Heart right ventricle (tissue), 16 donors: ENCODE measurements around the gene EPS8L3. TPM values are rescaled to one million over a fixed set of nuclear protein-coding genes. Genes with fewer than 3 reads are reported as not detected.

Source experiments
- ATAC-seq, 8 donors: fragments of 200-7000 bp; cut with Tn5 transposase; one replicate each; pipeline ENCODE4 v1.9.1; 2020; ENCODE audit warnings: mild to moderate bottlenecking in 8 of 8, moderate library complexity in 8 of 8, moderate number of reproducible peaks in 1 of 8
- DNase-seq, 2 donors: peaks; one replicate each; pipeline ENCODE4 v3.0.0-alpha.2; 2020
- H3K27ac ChIP-seq, 10 donors: fragments of 200-600 bp; sonication (generic) in 2 of 10; one replicate each; pipeline versions ENCODE4 v1.5.0 to v1.8.0; 2020 to 2022; ENCODE audit warnings: mild to moderate bottlenecking in 3 of 10
- H3K27me3 ChIP-seq, 7 donors: fragments of 200-600 bp; one replicate each; pipeline ENCODE4 v1.8.0; 2021 to 2022; ENCODE audit warnings: mild to moderate bottlenecking in 2 of 7
- H3K36me3 ChIP-seq, 9 donors: fragments of 200-600 bp; sonication (generic) in 1 of 9; one replicate each; pipeline versions ENCODE4 v1.5.0 to v1.8.0; 2020 to 2022; ENCODE audit warnings: mild to moderate bottlenecking in 2 of 9
- H3K4me1 ChIP-seq, 9 donors: fragments of 200-600 bp; sonication (generic) in 1 of 9; one replicate each; pipeline versions ENCODE4 v1.5.0 to v1.8.0; 2020 to 2022; ENCODE audit warnings: mild to moderate bottlenecking in 4 of 9
- H3K4me3 ChIP-seq, 10 donors: fragments of 200-600 bp; sonication (generic) in 2 of 10; one replicate each; pipeline versions ENCODE4 v1.5.0 to v1.8.0; 2020 to 2022; ENCODE audit warnings: mild to moderate bottlenecking in 7 of 10, moderate library complexity in 2 of 10
- H3K9me3 ChIP-seq, 11 donors: fragments of 200-600 bp in 10 of 11; sonication (generic) in 2 of 11; one replicate each; pipeline versions ENCODE4 v1.5.0 to v1.8.0; 2013 to 2022; ENCODE audit warnings: mild to moderate bottlenecking in 2 of 11, control low read depth in 1 of 11, moderate library complexity in 1 of 11
- CTCF ChIP-seq, 9 donors: fragments of 200-600 bp; sonication (generic) in 2 of 9; IDR thresholded peaks; one replicate each; pipeline versions ENCODE4 v1.5.0 to v1.8.0; 2021 to 2022; ENCODE audit warnings: antibody characterized with exemption in 9 of 9, mild to moderate bottlenecking in 5 of 9, moderate library complexity in 1 of 9
- WGBS, 2 donors: extraction: QIAGEN DNeasy Blood & Tissue Kit; methylation state at CpG; one replicate each; pipeline ENCODE4 v1.1.7; 2013; ENCODE audit warnings: inconsistent platforms in 1 of 2; 5-methylcytosine and 5-hydroxymethylcytosine counted together
- intact Hi-C, 10 donors: fragments of 100-400 bp; cut with DNase I; formaldehyde crosslinking; loops; one replicate each; pipeline versions ENCODE4 v1.11.1 to v1.14.2; 2022
- polyA plus RNA-seq, 2 donors: library from polyadenylated mRNA; stranded (reverse); fragments of 200-250 nt; gene quantifications; one replicate each; pipeline ENCODE4 v1.2.3, GENCODE V29; 2013
- total RNA-seq, 10 donors: library from RNA; stranded (reverse); fragmentation: NEBNext Ultra II Directional in 3 of 10; extraction: Animal tissue kit (Norgen Biotek cat#: 25700) in 3 of 10; gene quantifications; one replicate each; pipeline versions ENCODE4 v1.2.1 to v1.2.4, GENCODE V29; 2021 to 2023
- donor health status: Arrhythmogenic right ventricular cardiomyopathy.
- donor health status: ischemic (EF 13 %, LVEDD 7.1; RV severe dilation, severe dysfunction).
- donor health status: healthy with polysubstance abuse.
- donor health status: DM: no; HTN: yes; CAD: no.
- donor health status: DM: no; HTN: no; CAD: no.
- donor health status: ischemic (EF 25% LVEDD 6.9; RV normal size, moderate dysfunction).
- donor health status: ischemic (EF 25% LVEDD 5.7; RV mildly dilated, moderate dysfunction).
- donor health status: healthy.
- donor health status: DM: yes; HTN: yes; CAD: no.
- donor health status: Ischemic cardiomyopathy.
- donor health status: ischemic (EF 35%, LVEDD 5.7; RV mildly dilated, moderate dysfunction).
- donor health status: nonischemic (EF 11% LVEDD 7.7; RV severe dilation, severe dysfunction).
- donor health status: DM: yes; HTN: yes; CAD: no.
- donor health status: PGD.
- donor health status: ischemic (EF 29% LVEDD 5.4; RV normal size, mild dysfunction).
- donor health status: nonischemic (EF 23%, LVEDD 6.1; RV moderate dilation, normal function).

EPS8L3 gene
- total and polyA plus RNA-seq, 12 donors: 0.49 to 0.61 (median 0.56) TPM; not detected in 9

- intact Hi-C loops: no loop called here
- H3K9me3 ChIP-seq: no peaks in the 10 kb centered on the region
- no peak for DNase-seq
Measured at GRCh38 chr1:109804660-109805059, 40.9 kb upstream of the EPS8L3 start.

GRCh38 chr1:109803901-109804331 lies 40.2 kb upstream of the EPS8L3 start:
- intact Hi-C loops: no loop called here
- Histone ChIP-seq H3K4me3 (no peak overlapping the region), H3K4me1 (peaks cover 0 to 42% (median 26%) of the 10 kb centered on the region in 9 donors), H3K9me3 (no peaks in the 10 kb centered on the region), H3K36me3 (no peaks in the 10 kb centered on the region), H3K27ac (peak overlapping the region in 1 of 10 donors; percentile 31), H3K27me3 (no peaks in the 10 kb centered on the region)
- no peak for TF ChIP-seq CTCF (IDR thresholded peaks at IDR 0.05)
- WGBS, 2 donors: 80 to 82% methylated on average over 10 of the region's 10 CpGs
- ATAC-seq (peak in 1 of 8 donors; percentile 12), DNase-seq (no peak)

More at GRCh38 chr1:109804660-109805059, 40.9 kb upstream of the EPS8L3 start:
- no peak for ATAC-seq
- peaks cover 0 to 47% (median 33%) of the 10 kb centered on the region in 9 donors for H3K4me1 ChIP-seq
- no peak overlapping the region for H3K4me3 ChIP-seq
- no peaks in the 10 kb centered on the region for H3K27me3 ChIP-seq
- no peak overlapping the region for H3K27ac ChIP-seq
- no peaks in the 10 kb centered on the region for H3K36me3 ChIP-seq
- 93 to 94% methylated on average over 4 of the region's 4 CpGs for WGBS, 2 donors
- TF ChIP-seq CTCF (IDR thresholded peaks at IDR 0.05): no peak

- Histone ChIP-seq H3K4me3 (no peak overlapping the region), H3K36me3 (no peaks in the 10 kb centered on the region), H3K27ac (peak overlapping the region in 7 of 10 donors; percentile 13 to 76 (median 44)), H3K4me1 (peaks cover 0 to 42% (median 21%) of the 10 kb centered on the region in 9 donors), H3K9me3 (no peaks in the 10 kb centered on the region), H3K27me3 (no peaks in the 10 kb centered on the region)
- DNase-seq (no peak), ATAC-seq (peak; percentile 21 to 82 (median 70))
- no peak for TF ChIP-seq CTCF (IDR thresholded peaks at IDR 0.05)
- intact Hi-C loops: no loop called here
- 54 to 62% methylated on average over 5 of the region's 5 CpGs for WGBS, 2 donors
Measured at GRCh38 chr1:109802901-109803561, 39.3 kb upstream of the EPS8L3 start.

GRCh38 chr1:109802136-109802900 lies 38.6 kb upstream of the EPS8L3 start:
- 93 to 94% methylated on average over 17 of the region's 17 CpGs for whole genome bisulfite sequencing, 2 donors
- Histone ChIP-seq H3K4me1 (peaks cover 0 to 44% (median 24%) of the 10 kb centered on the region in 9 donors), H3K27me3 (no peaks in the 10 kb centered on the region), H3K4me3 (no peak overlapping the region), H3K27ac (peak overlapping the region in 6 of 10 donors; percentile 30 to 76 (median 46)), H3K36me3 (no peaks in the 10 kb centered on the region), H3K9me3 (no peaks in the 10 kb centered on the region)
- ATAC-seq (peak in 4 of 8 donors; percentile 14 to 33 (median 20)), DNase-seq (no peak)
- intact Hi-C loops: no loop called here
- TF ChIP-seq CTCF (IDR thresholded peaks at IDR 0.05): no peak
